G401 (cell line): ENCODE data around the gene KIF15. TPM values are rescaled to one million over a fixed set of nuclear protein-coding genes. Genes with fewer than 3 reads are reported as not detected.

Source experiments
- total RNA-seq: library from RNA; depleted of rRNA; stranded (reverse); fragments of >200 nt; shearing (Covaris generic); gene quantifications from 2 replicates; pipeline ENCODE4 v1.2.3, GENCODE V29; 2014; rRNA removed

Gene KIF15
- total RNA-seq, 1 experiment from 2014 or later, result 16.0 TPM

Other genes starting within 250 kb of the KIF15 start
- 3.2 and 6.8 TPM in 2 replicates for gene ZKSCAN7, start 206.6 kb upstream of the KIF15 start, total RNA-seq
- gene ZNF660, start 176.8 kb upstream of the KIF15 start, total RNA-seq, result 1.1 and 6.3 TPM in 2 replicates
- gene ZNF197, start 136.8 kb upstream of the KIF15 start, total RNA-seq, result 10.2 and 14.3 TPM in 2 replicates
- gene ZNF35, start 113.1 kb upstream of the KIF15 start, total RNA-seq, result 13.0 and 16.6 TPM in 2 replicates
- gene ZNF502, start 49.1 kb upstream of the KIF15 start, total RNA-seq, result 0.41 and 1.4 TPM in 2 replicates
- gene ZNF501, start 32.2 kb upstream of the KIF15 start, total RNA-seq, result 0.03 TPM in 1 of 2 replicates, not detected in the other
- gene KIAA1143, start 175 bp upstream of the KIF15 start, total RNA-seq, result 14.5 and 26.8 TPM in 2 replicates
- 21.3 and 40.7 TPM in 2 replicates for gene TMEM42, start 100.1 kb downstream of the KIF15 start, total RNA-seq
- gene TGM4, start 112.8 kb downstream of the KIF15 start, total RNA-seq, result not detected in 2 replicates
- 93.2 and 98.2 TPM in 2 replicates for gene ZDHHC3, start 214.4 kb downstream of the KIF15 start, total RNA-seq
- gene EXOSC7, start 214.4 kb downstream of the KIF15 start, total RNA-seq, result 66.9 and 78.1 TPM in 2 replicates